DOHH2 (cell line): ENCODE data around the gene PDZRN4.

Experiments
- CTCF ChIP-seq: fragments of 200-600 bp; sonication (generic); IDR thresholded peaks from one replicate; pipeline ENCODE4 v1.5.1; 2014; ENCODE audit warnings: antibody characterized with exemption, mild to moderate bottlenecking, low read depth, low read length; ENCODE audit not compliant: poor library complexity, severe bottlenecking
- EZH2phosphoT487 ChIP-seq: fragments of 200-600 bp; sonication (generic); IDR thresholded peaks from 2 replicates; pipeline ENCODE4 v1.6.1; 2017; ENCODE audit warnings: borderline replicate concordance, mild to moderate bottlenecking, antibody characterized with exemption, low read length, moderate library complexity, mixed read lengths

GRCh38 chr12:41234692-41235091 lies 46.6 kb downstream of the PDZRN4 start:
- no peak for TF ChIP-seq CTCF
- TF ChIP-seq EZH2phosphoT487: no peak
